ENCODE measurements around the gene GNAI1. TPM values are rescaled to one million over a fixed set of nuclear protein-coding genes. Genes with fewer than 3 reads are reported as not detected.

The GNAI1 gene
- total and polyA plus RNA-seq, 2 donors (not counting 1 experiment from before 2014, with no cell fraction given): not detected

DNA sequence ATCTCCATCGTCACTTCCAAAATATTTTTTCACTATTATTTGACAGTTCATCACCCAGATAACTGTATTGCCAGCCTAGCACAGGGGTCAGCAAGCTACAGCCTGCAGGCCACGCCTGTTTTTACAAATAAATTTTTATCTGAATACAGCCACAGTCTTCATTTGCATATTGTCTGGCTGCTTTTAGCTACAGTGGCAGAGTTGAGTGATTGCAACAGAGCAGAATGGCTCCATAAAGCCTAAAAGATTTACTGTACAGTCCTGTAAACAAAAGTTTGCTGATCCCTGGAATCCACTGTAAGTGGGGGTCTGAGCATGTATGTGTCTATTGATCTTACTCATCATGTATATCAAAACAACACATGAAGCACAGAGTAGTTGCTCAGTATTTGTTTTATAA is 45.9 kb upstream of the GNAI1 start:
- H3K9ac ChIP-seq (ENCODE audit: low read length): no peak overlapping the region
- H3K27me3 ChIP-seq (replicated peaks in 1 of 4; ENCODE audit: control extremely low read depth in 1 of 4, control insufficient read depth in 3 of 4, insufficient read depth in 4 of 4, low read length in 3 of 4): no peaks in the 10 kb centered on the region
- H3K9me3 ChIP-seq (ENCODE audit: control extremely low read depth in 1 of 3, control insufficient read depth in 2 of 3, insufficient read depth in 1 of 3, low read length in 2 of 3): no peaks in the 10 kb centered on the region
- CTCF ChIA-PET: no interaction called here
- H3K4me2 ChIP-seq (replicated peaks; ENCODE audit: low read depth, low read length, poor library complexity, severe bottlenecking): no peak overlapping the region
- Mint-ChIP-seq H3K9me3 (ENCODE audit: insufficient read depth) (no peaks in the 10 kb centered on the region), H3K27me3 (no peaks in the 10 kb centered on the region), H3K27ac (no peak overlapping the region), H3K4me1 (no peaks in the 10 kb centered on the region), H3K4me3 (no peak overlapping the region)
- no CpG with 5 or more reads among the region's 2 CpGs for WGBS (ENCODE audit: insufficient coverage)
- H2AFZ ChIP-seq (ENCODE audit: insufficient read depth, low read depth, low read length, poor library complexity, severe bottlenecking): no peak overlapping the region
- H3K36me3 ChIP-seq (replicated peaks in 1 of 2; ENCODE audit: control extremely low read depth in 1 of 2, control insufficient read depth in 1 of 2, extremely low read depth in 1 of 2, insufficient read depth in 2 of 2, low read length in 1 of 2): no peaks in the 10 kb centered on the region
- DNase-seq (no peak), ATAC-seq (ENCODE audit: low read depth) (no peak)
- no peak overlapping the region for H3K27ac ChIP-seq (ENCODE audit: low read length in 2 of 2)
- no peaks in the 10 kb centered on the region for H4K20me1 ChIP-seq (ENCODE audit: control insufficient read depth, insufficient read depth, low read length, poor library complexity, severe bottlenecking)
- no peak overlapping the region for H3K4me3 ChIP-seq (ENCODE audit: control extremely low read depth in 1 of 5, extremely low read depth in 1 of 5, insufficient read depth in 1 of 5, low read depth in 2 of 5, low read length in 4 of 5)
- H3K4me1 ChIP-seq (ENCODE audit: control insufficient read depth in 2 of 2, insufficient read depth in 2 of 2, low read length in 2 of 2): no peaks in the 10 kb centered on the region
- intact Hi-C loops (cut with micrococcal nuclease): no loop called here
- POLR2A ChIA-PET: no interaction called here
- no peaks in the 10 kb centered on the region for H3K79me2 ChIP-seq (ENCODE audit: control insufficient read depth, insufficient read depth, low read length)
- TF ChIP-seq EZH2 (IDR thresholded peaks at IDR 0.05; ENCODE audit: borderline replicate concordance, insufficient read depth, low read depth, low read length, poor library complexity, severe bottlenecking): no peak
- TF ChIP-seq CTCF (IDR thresholded peaks at IDR 0.05): no peak

- no peaks in the 10 kb centered on the region for H4K20me1 ChIP-seq (ENCODE audit: control insufficient read depth, insufficient read depth, low read length, poor library complexity, severe bottlenecking)
- H3K27me3 ChIP-seq (replicated peaks in 1 of 4; ENCODE audit: control extremely low read depth in 1 of 4, control insufficient read depth in 3 of 4, insufficient read depth in 4 of 4, low read length in 3 of 4): no peaks in the 10 kb centered on the region
- ChIA-PET CTCF (no interaction called here), POLR2A (no interaction called here)
- no peaks in the 10 kb centered on the region for H3K4me1 ChIP-seq (ENCODE audit: control insufficient read depth in 2 of 2, insufficient read depth in 2 of 2, low read length in 2 of 2)
- H3K36me3 ChIP-seq (replicated peaks in 1 of 2; ENCODE audit: control extremely low read depth in 1 of 2, control insufficient read depth in 1 of 2, extremely low read depth in 1 of 2, insufficient read depth in 2 of 2, low read length in 1 of 2): no peaks in the 10 kb centered on the region
- H3K4me2 ChIP-seq (replicated peaks; ENCODE audit: low read depth, low read length, poor library complexity, severe bottlenecking): no peak overlapping the region
- H3K9ac ChIP-seq (ENCODE audit: low read length): no peak overlapping the region
- no peak for DNase-seq
- Mint-ChIP-seq H3K27ac (no peak overlapping the region), H3K4me1 (no peaks in the 10 kb centered on the region), H3K9me3 (ENCODE audit: insufficient read depth) (no peaks in the 10 kb centered on the region), H3K27me3 (no peaks in the 10 kb centered on the region), H3K4me3 (no peak overlapping the region)
- no peak overlapping the region for H3K27ac ChIP-seq (ENCODE audit: low read length in 2 of 2)
- ATAC-seq (ENCODE audit: low read depth): no peak
- no peak for TF ChIP-seq EZH2 (IDR thresholded peaks at IDR 0.05; ENCODE audit: borderline replicate concordance, insufficient read depth, low read depth, low read length, poor library complexity, severe bottlenecking)
- H3K9me3 ChIP-seq (ENCODE audit: control extremely low read depth in 1 of 3, control insufficient read depth in 2 of 3, insufficient read depth in 1 of 3, low read length in 2 of 3): no peaks in the 10 kb centered on the region
- no peaks in the 10 kb centered on the region for H3K79me2 ChIP-seq (ENCODE audit: control insufficient read depth, insufficient read depth, low read length)
- intact Hi-C loops (cut with micrococcal nuclease): no loop called here
- 80% methylated on average over 1 of the region's 1 CpG for WGBS (ENCODE audit: insufficient coverage)
- no peak overlapping the region for H3K4me3 ChIP-seq (ENCODE audit: control extremely low read depth in 1 of 5, extremely low read depth in 1 of 5, insufficient read depth in 1 of 5, low read depth in 2 of 5, low read length in 4 of 5)
- no peak overlapping the region for H2AFZ ChIP-seq (ENCODE audit: insufficient read depth, low read depth, low read length, poor library complexity, severe bottlenecking)
Measured at GRCh38 chr7:80089366-80089765, 45.3 kb upstream of the GNAI1 start.

Data from B cell (primary cell).